Mesenchymal stem cell (in vitro differentiated cells and primary cell): ENCODE measurements around the gene EXD3.
A peak's percentile ranks its signal among the peaks of the same experiment; 100 is the strongest.

Source experiments
- DNase-seq: peaks from one replicate; pipeline ENCODE4 v3.0.0-alpha.2; 2013
- H2AFZ ChIP-seq: one replicate; pipeline ENCODE4 v1.6.1; 2013; ENCODE audit warnings: low read depth, mild to moderate bottlenecking, control low read depth, inconsistent platforms, low read length, moderate library complexity
- H2AK5ac ChIP-seq: 2 replicates; pipeline ENCODE4 v1.6.1; 2013; ENCODE audit warnings: low read length, moderate library complexity, mild to moderate bottlenecking, inconsistent platforms; ENCODE audit not compliant: severe bottlenecking
- H2BK120ac ChIP-seq: one replicate; pipeline ENCODE4 v1.6.1; 2013; ENCODE audit warnings: low read depth, mild to moderate bottlenecking, inconsistent platforms, low read length, moderate library complexity
- H2BK12ac ChIP-seq, 2 experiments: one replicate each; pipeline ENCODE4 v1.6.1; 2013; ENCODE audit warnings: inconsistent platforms in 2 of 2, low read length in 2 of 2, mild to moderate bottlenecking in 2 of 2, moderate library complexity in 2 of 2, control low read depth in 1 of 2
- H2BK15ac ChIP-seq: one replicate; pipeline ENCODE4 v1.6.1; 2013; ENCODE audit warnings: mild to moderate bottlenecking, low read depth, inconsistent platforms; ENCODE audit not compliant: poor library complexity, severe bottlenecking
- H2BK5ac ChIP-seq: 2 replicates; pipeline ENCODE4 v1.6.1; 2013; ENCODE audit warnings: low read depth, mild to moderate bottlenecking, low read length, control low read depth, inconsistent platforms; ENCODE audit not compliant: poor library complexity, severe bottlenecking
- H3K14ac ChIP-seq, 2 experiments: one replicate each; pipeline ENCODE4 v1.6.1; 2013; ENCODE audit warnings: inconsistent platforms in 2 of 2, low read length in 2 of 2, control low read depth in 1 of 2, mild to moderate bottlenecking in 1 of 2, moderate library complexity in 1 of 2
- H3K18ac ChIP-seq, 2 experiments: one replicate each; pipeline ENCODE4 v1.6.1; 2013; ENCODE audit warnings: inconsistent platforms in 2 of 2, low read length in 2 of 2, control low read depth in 1 of 2, low read depth in 1 of 2, mild to moderate bottlenecking in 1 of 2
- H3K23ac ChIP-seq, 2 experiments: one replicate each; pipeline ENCODE4 v1.6.1; 2013; ENCODE audit warnings: inconsistent platforms in 2 of 2, low read length in 2 of 2, mild to moderate bottlenecking in 2 of 2, moderate library complexity in 2 of 2, control low read depth in 1 of 2
- H3K27ac ChIP-seq: 2 replicates; pipeline ENCODE4 v1.5.1; 2013; ENCODE audit warnings: mild to moderate bottlenecking, moderate library complexity, low read length, control low read depth, inconsistent platforms; ENCODE audit not compliant: poor library complexity, severe bottlenecking
- H3K27me3 ChIP-seq, 2 experiments: 2 replicates each; pipeline versions ENCODE4 v1.6.1 to v1.7.0; 2013; ENCODE audit warnings: low read length in 2 of 2, mild to moderate bottlenecking in 2 of 2, moderate library complexity in 2 of 2, control low read depth in 1 of 2, inconsistent platforms in 1 of 2; ENCODE audit not compliant: control insufficient read depth in 1 of 2, insufficient read depth in 1 of 2
- H3K36me3 ChIP-seq, 2 experiments: 2 replicates each; pipeline versions ENCODE4 v1.6.1 to v1.7.0; 2013; ENCODE audit warnings: low read length in 2 of 2, control low read depth in 1 of 2, inconsistent platforms in 1 of 2, low read depth in 1 of 2, mild to moderate bottlenecking in 1 of 2; ENCODE audit not compliant: insufficient read depth in 2 of 2, control insufficient read depth in 1 of 2
- H3K4ac ChIP-seq, 2 experiments: one replicate each; pipeline ENCODE4 v1.6.1; 2013; ENCODE audit warnings: inconsistent platforms in 2 of 2, low read length in 2 of 2, mild to moderate bottlenecking in 2 of 2, moderate library complexity in 2 of 2, control low read depth in 1 of 2, low read depth in 1 of 2
- H3K4me1 ChIP-seq: 2 replicates; pipeline ENCODE4 v1.6.1; 2013; ENCODE audit warnings: low read depth, low read length, control low read depth; ENCODE audit not compliant: control insufficient read depth, insufficient read depth
- H3K4me2 ChIP-seq: 2 replicates; pipeline ENCODE4 v1.6.1; 2013; ENCODE audit warnings: low read length, mild to moderate bottlenecking, inconsistent platforms; ENCODE audit not compliant: poor library complexity, severe bottlenecking
- H3K4me3 ChIP-seq, 2 experiments: 2 replicates each; pipeline versions ENCODE4 v1.5.1 to v1.7.0; 2013; ENCODE audit warnings: low read length in 2 of 2, mild to moderate bottlenecking in 2 of 2, control low read depth in 1 of 2, low read depth in 1 of 2; ENCODE audit not compliant: insufficient read depth in 1 of 2
- H3K79me1 ChIP-seq: replicated peaks from 2 replicates; pipeline ENCODE4 v1.6.1; 2013; ENCODE audit warnings: mild to moderate bottlenecking, control low read depth, low read length, inconsistent platforms; ENCODE audit not compliant: poor library complexity, severe bottlenecking
- H3K9ac ChIP-seq: 2 replicates; pipeline ENCODE4 v1.7.0; 2013; ENCODE audit warnings: mild to moderate bottlenecking, low read length, moderate library complexity
- H3K9me3 ChIP-seq: 2 replicates; pipeline ENCODE4 v1.7.0; 2013; ENCODE audit warnings: mild to moderate bottlenecking, low read length; ENCODE audit not compliant: control insufficient read depth
- H4K8ac ChIP-seq: one replicate; pipeline ENCODE4 v1.6.1; 2013; ENCODE audit warnings: inconsistent platforms, mild to moderate bottlenecking, low read length, moderate library complexity
- H4K91ac ChIP-seq: one replicate; pipeline ENCODE4 v1.6.1; 2013; ENCODE audit warnings: mild to moderate bottlenecking, low read length, inconsistent platforms
- WGBS: methylation state at CpG from one replicate; pipeline ENCODE4 v1.1.7; 2013; ENCODE audit warnings: mixed read lengths; 5-methylcytosine and 5-hydroxymethylcytosine counted together

Gene EXD3

DNA sequence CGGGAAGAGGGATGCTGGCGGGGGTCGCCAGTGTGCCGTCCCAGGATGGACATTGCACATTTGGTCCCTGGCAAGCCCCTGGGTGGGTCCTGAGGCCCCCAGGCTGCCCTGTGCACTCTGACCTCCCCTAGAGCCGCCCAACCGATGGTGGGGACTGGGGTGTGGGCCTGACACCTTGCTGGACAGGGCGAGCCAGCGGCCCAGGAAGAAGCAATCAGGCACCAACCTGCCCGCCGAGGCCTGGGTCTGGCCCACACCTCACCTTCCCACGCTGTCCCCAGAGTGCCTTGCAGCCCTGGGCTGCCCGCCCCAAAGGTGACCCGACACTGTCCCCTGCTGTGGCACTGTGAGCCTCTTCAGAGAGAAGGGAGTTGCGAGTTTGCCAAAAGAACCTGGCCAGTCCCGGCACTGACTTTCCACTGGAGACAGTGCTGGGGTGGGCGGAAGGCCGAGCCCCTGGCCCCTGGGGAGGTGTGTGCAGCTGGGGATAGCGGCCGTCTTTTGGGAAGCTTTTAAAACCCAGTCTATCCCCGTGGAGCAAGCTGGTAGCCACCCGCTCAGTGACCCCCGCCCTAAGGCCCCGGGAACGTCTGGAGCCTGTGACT is 108.9 kb downstream of the EXD3 start:
- H3K18ac ChIP-seq: no peak overlapping the region
- no peak for DNase-seq
- H3K79me1 ChIP-seq: no peaks in the 10 kb centered on the region
- no peak overlapping the region for H3K27ac ChIP-seq
- no peak overlapping the region for H3K4me3 ChIP-seq
- H3K9me3 ChIP-seq: no peaks in the 10 kb centered on the region
- no peak overlapping the region for H2AFZ ChIP-seq
- H3K9ac ChIP-seq: no peak overlapping the region
- H4K8ac ChIP-seq: no peak overlapping the region
- H2BK5ac ChIP-seq: no peak overlapping the region
- H3K4me1 ChIP-seq: peaks cover 23% of the 10 kb centered on the region
- H4K91ac ChIP-seq: no peak overlapping the region
- no peak overlapping the region for H2AK5ac ChIP-seq
- no peak overlapping the region for H3K23ac ChIP-seq
- H3K4ac ChIP-seq: no peak overlapping the region
- peaks cover 0 to 5% of the 10 kb centered on the region in 2 experiments for H3K36me3 ChIP-seq
- H3K27me3 ChIP-seq: peaks cover 0 to 57% of the 10 kb centered on the region in 2 experiments
- no peak overlapping the region for H3K4me2 ChIP-seq
- no peak overlapping the region for H3K14ac ChIP-seq
- no peak overlapping the region for H2BK120ac ChIP-seq
- 93% methylated on average over 24 of the region's 24 CpGs for WGBS
- no peak overlapping the region for H2BK15ac ChIP-seq
- no peak overlapping the region for H2BK12ac ChIP-seq

- H4K91ac ChIP-seq: no peak overlapping the region
- no peaks in the 10 kb centered on the region for H3K79me1 ChIP-seq
- H3K4me1 ChIP-seq: peaks cover 17% of the 10 kb centered on the region
- peaks cover 0 to 57% of the 10 kb centered on the region in 2 experiments for H3K27me3 ChIP-seq
- H3K9me3 ChIP-seq: no peaks in the 10 kb centered on the region
- H3K27ac ChIP-seq: no peak overlapping the region
- H3K9ac ChIP-seq: no peak overlapping the region
- H3K4me2 ChIP-seq: no peak overlapping the region
- no peak overlapping the region for H4K8ac ChIP-seq
- H3K4ac ChIP-seq: no peak overlapping the region
- no peak overlapping the region for H3K4me3 ChIP-seq
- no peak overlapping the region for H3K18ac ChIP-seq
- H2BK5ac ChIP-seq: no peak overlapping the region
- no peak for DNase-seq
- no peak overlapping the region for H3K23ac ChIP-seq
- H2AK5ac ChIP-seq: no peak overlapping the region
- H2AFZ ChIP-seq: no peak overlapping the region
- H3K14ac ChIP-seq: no peak overlapping the region
- H2BK15ac ChIP-seq: no peak overlapping the region
- 75% methylated on average over 9 of the region's 9 CpGs for WGBS
- H2BK12ac ChIP-seq: no peak overlapping the region
- H3K36me3 ChIP-seq: peaks cover 0 to 2% of the 10 kb centered on the region in 2 experiments
- H2BK120ac ChIP-seq: no peak overlapping the region
These were observed 109.5 kb downstream of the EXD3 start for GRCh38 chr9:137313326-137313936.

DNA sequence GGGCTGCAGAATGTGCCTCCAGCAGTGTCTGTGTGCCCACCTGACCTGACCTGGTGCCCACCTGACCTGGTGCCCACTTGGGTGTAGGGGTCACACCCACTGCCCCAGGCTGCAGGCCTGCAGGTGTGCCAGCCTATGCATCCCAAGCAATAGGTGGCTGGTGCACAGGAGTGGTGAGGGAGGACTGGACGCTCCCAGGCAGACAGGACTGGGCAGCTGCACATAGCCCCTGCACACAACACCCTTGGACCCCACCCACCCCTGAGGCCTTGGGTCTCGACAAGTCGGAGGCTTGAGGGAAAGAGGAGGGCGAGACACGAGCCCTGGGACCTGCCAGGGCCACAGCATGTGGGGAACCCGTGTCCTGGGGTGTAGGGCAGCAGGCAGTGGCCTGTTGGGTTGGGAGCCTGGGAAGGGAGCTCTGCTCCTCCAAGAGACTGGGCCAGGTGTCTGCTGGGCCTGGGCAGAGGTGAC is 110.1 kb downstream of the EXD3 start:
- H3K4me3 ChIP-seq: no peak overlapping the region
- no peak for DNase-seq
- no peak overlapping the region for H3K4ac ChIP-seq
- H4K91ac ChIP-seq: no peak overlapping the region
- peaks cover 4 to 62% of the 10 kb centered on the region in 2 experiments for H3K27me3 ChIP-seq
- no peak overlapping the region for H2BK5ac ChIP-seq
- H3K79me1 ChIP-seq: no peaks in the 10 kb centered on the region
- H2BK120ac ChIP-seq: no peak overlapping the region
- peak overlapping the region in 1 of 2 experiments; percentile 77 for H3K23ac ChIP-seq
- H3K9ac ChIP-seq: no peak overlapping the region
- no peak overlapping the region for H2AFZ ChIP-seq
- H3K18ac ChIP-seq: no peak overlapping the region
- no peak overlapping the region for H2AK5ac ChIP-seq
- no peak overlapping the region for H3K4me2 ChIP-seq
- no peaks in the 10 kb centered on the region for H3K36me3 ChIP-seq
- no peak overlapping the region for H4K8ac ChIP-seq
- H2BK12ac ChIP-seq: no peak overlapping the region
- no peak overlapping the region for H3K27ac ChIP-seq
- no peak overlapping the region for H2BK15ac ChIP-seq
- WGBS: 96% methylated on average over 6 of the region's 6 CpGs
- peaks cover 17% of the 10 kb centered on the region for H3K4me1 ChIP-seq
- no peak overlapping the region for H3K14ac ChIP-seq
- H3K9me3 ChIP-seq: no peaks in the 10 kb centered on the region

- no peak overlapping the region for H4K8ac ChIP-seq
- H3K4me3 ChIP-seq: no peak overlapping the region
- no peak overlapping the region for H3K4ac ChIP-seq
- H2AFZ ChIP-seq: no peak overlapping the region
- no peak overlapping the region for H3K23ac ChIP-seq
- H3K4me1 ChIP-seq: peaks cover 17% of the 10 kb centered on the region
- H2AK5ac ChIP-seq: no peak overlapping the region
- no peaks in the 10 kb centered on the region for H3K9me3 ChIP-seq
- no peaks in the 10 kb centered on the region for H3K36me3 ChIP-seq
- DNase-seq: no peak
- H2BK15ac ChIP-seq: peak overlapping the region; percentile 40
- no peak overlapping the region for H3K4me2 ChIP-seq
- no peak overlapping the region for H3K14ac ChIP-seq
- H2BK12ac ChIP-seq: no peak overlapping the region
- WGBS: 89% methylated on average over 21 of the region's 28 CpGs
- H4K91ac ChIP-seq: no peak overlapping the region
- no peak overlapping the region for H3K9ac ChIP-seq
- H2BK120ac ChIP-seq: no peak overlapping the region
- no peak overlapping the region for H3K18ac ChIP-seq
- no peak overlapping the region for H2BK5ac ChIP-seq
- H3K79me1 ChIP-seq: no peaks in the 10 kb centered on the region
- peaks cover 4 to 66% of the 10 kb centered on the region in 2 experiments for H3K27me3 ChIP-seq
- H3K27ac ChIP-seq: no peak overlapping the region
These were observed 110.7 kb downstream of the EXD3 start for GRCh38 chr9:137311986-137312851.
